GM12874 (cell line): Measurements from ENCODE around the gene RAB20.

Source experiments
- CTCF ChIP-seq: IDR thresholded peaks from 2 replicates; pipeline ENCODE4 v1.5.1; 2011; ENCODE audit warnings: low read depth, mild to moderate bottlenecking, control low read depth, low read length, moderate library complexity; ENCODE audit not compliant: insufficient read depth

Gene RAB20

GRCh38 chr13:110580800-110581199 lies 19.3 kb upstream of the RAB20 start:
- TF ChIP-seq CTCF, result no peak

GRCh38 chr13:110578363-110578762 lies 16.8 kb upstream of the RAB20 start:
- no peak for TF ChIP-seq CTCF

- TF ChIP-seq CTCF, result no peak
These were observed 15.4 kb upstream of the RAB20 start for GRCh38 chr13:110576736-110577476.

- TF ChIP-seq CTCF, result no peak
These were observed 14.5 kb upstream of the RAB20 start for GRCh38 chr13:110576070-110576394.

- no peak for TF ChIP-seq CTCF
These were observed 14.0 kb upstream of the RAB20 start for GRCh38 chr13:110575322-110576069.

- no peak for TF ChIP-seq CTCF
These were observed 12.6 kb upstream of the RAB20 start for GRCh38 chr13:110574161-110574560.

- no peak for TF ChIP-seq CTCF
These were observed 11.2 kb upstream of the RAB20 start for GRCh38 chr13:110572778-110573118.
